ENCODE measurements around the gene IQCE.

The IQCE gene

DNA sequence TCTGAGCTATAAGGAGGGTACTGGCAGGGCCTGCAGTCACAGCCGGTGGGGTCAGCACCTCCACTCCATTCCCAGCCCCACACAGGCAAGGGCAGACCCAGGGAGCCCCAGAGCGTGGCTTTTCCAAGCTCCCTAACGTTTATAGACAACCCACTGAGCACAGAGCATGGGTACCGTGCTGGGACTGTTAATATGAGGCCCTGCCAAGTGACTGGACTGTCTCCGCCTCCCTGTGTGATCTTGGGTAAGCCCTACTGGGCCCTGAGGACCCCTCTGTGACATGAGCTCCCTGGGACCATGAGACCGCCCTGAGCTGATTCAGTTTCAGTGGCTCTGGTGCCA lies 85.4 kb downstream of the IQCE start:
- DNase-seq (ENCODE audit: low read depth in 1 of 2, low spot score in 1 of 2): no peak

DNA sequence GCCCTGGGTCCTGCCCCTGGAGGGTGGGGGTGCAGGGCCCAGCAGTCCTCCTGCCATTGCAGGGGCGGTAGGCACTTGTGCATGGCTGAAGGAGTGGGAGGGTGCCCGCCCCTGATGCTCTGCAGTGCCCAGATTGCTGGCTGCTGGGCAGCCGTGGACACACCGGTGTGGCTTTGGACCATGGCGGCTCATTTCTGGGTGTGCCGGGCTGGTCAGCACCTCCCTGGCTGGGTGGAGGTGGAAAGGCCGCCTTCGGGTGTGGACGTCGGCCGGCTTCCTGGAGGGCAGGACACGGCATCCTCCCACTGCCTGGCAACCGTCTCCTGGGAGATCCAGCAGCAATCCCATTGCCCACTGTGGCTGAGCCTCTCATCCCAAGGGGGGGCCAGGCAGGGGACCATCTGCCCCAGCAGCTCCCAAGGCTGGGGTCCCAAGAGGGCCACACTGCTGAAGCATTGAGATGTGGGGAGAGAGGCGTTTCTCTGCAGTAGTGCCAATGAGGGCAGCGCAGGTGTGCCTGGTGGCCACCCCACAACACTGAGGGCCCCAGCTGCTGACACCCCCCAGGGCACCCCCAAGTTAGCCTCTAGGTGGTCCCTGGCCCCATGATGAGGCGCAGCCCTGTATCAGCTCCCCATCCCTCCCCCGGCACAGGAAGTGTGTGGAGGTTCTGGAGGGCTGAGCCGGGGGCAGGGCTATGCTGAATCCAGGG lies 85.9 kb downstream of the IQCE start:
- DNase-seq (ENCODE audit: low read depth in 1 of 2, low spot score in 1 of 2): no peak

GRCh38 chr7:2645274-2645868 lies 86.6 kb downstream of the IQCE start:
- DNase-seq (ENCODE audit: low read depth in 1 of 2, low spot score in 1 of 2): no peak

GRCh38 chr7:2646336-2646679 lies 87.5 kb downstream of the IQCE start:
- no peak for DNase-seq (ENCODE audit: low read depth in 1 of 2, low spot score in 1 of 2)

GRCh38 chr7:2646680-2647571 lies 88.1 kb downstream of the IQCE start:
- DNase-seq (ENCODE audit: low read depth in 1 of 2, low spot score in 1 of 2): no peak

DNA sequence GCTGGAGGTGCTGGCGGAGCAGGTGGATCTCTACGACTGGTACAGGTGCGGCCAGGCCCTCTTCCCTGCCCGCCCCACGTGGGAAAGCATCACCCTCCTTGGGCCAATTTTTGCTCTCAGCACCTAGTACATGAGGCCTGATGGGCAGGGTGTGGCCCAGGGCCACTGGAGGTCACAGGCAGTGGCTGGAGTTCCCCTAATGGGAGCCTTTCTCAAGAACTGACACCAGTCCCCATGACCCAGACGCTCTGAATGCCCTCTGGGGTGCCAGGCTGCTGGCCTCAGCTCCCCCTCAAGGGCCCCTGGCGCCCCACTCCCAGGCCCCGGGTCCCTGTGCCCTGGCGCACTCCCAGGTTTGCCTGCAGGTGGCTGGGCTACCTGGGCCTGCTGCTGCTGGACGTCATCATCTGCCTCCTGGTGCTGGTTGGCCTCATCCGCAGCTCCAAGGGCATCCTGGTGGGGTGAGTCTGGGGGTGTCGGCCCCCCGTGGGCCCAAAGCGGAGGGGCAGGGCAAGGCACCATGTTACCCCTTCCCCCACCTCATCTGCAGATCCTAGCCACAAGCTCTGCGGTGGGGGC lies 88.9 kb downstream of the IQCE start:
- no peak for DNase-seq (ENCODE audit: low read depth in 1 of 2, low spot score in 1 of 2)

DNA sequence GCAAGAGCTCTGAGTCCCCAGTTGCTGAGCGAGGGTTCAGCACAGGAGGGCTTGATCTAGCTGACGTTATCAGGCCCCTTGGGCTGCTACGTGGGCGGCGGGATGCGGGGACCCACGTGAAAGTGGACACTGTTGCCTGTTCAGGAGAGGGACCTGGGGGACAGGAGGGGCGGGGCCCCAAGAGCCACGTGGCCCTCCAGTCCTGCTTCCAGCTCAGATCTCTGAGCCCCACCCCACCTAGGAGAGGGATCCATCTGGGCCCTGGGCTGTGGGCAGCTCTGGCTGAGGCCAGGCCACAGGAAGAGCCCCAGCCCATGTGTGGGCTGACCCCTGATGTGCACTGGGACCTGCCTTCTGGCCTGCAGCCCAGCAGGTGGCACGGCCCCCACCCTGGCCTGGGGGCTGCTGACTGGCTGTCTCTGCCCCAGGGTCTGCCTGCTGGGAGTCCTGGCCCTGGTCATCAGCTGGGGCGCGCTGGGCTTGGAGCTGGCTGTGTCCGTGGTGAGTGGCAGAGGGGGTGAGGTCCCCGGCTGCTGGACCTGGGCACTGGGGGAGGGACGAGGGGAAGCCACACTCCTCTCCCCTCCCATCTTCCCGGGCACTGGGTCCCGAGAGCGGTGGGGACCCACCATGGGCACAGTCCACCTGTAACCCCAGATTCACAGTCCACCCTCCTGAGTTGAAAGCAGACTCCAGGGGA lies 90.5 kb downstream of the IQCE start:
- no peak for DNase-seq (ENCODE audit: low read depth in 1 of 2, low spot score in 1 of 2)

- DNase-seq (ENCODE audit: low read depth in 1 of 2, low spot score in 1 of 2): no peak
Measured at GRCh38 chr7:2649991-2650390, 91.2 kb downstream of the IQCE start.

- DNase-seq (ENCODE audit: low read depth in 1 of 2, low spot score in 1 of 2): no peak
Measured at GRCh38 chr7:2650451-2650850, 91.7 kb downstream of the IQCE start.

DNA sequence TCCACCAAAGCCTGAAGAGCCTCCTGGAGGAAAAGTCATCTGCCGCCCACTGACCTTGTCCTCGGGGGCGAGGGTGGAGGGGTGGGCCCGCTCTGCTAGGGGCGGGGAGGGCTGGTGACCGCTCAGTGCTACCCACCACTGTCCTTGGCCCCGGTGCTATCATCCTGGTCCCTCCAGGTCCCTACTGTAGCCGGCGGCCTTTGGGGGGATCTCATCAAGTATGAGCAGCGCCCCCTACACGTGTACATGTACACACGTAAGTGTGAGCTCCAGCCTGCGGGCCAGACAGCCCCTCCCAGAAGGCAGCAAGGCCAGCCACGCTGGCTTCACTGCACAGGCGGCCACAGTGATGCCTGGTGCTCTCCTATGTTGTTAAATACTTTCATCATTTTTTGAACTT lies 92.6 kb downstream of the IQCE start:
- DNase-seq (ENCODE audit: low read depth in 1 of 2, low spot score in 1 of 2): no peak

GRCh38 chr7:2651847-2652735 lies 93.3 kb downstream of the IQCE start:
- no peak for DNase-seq (ENCODE audit: low read depth in 1 of 2, low spot score in 1 of 2)

DNA sequence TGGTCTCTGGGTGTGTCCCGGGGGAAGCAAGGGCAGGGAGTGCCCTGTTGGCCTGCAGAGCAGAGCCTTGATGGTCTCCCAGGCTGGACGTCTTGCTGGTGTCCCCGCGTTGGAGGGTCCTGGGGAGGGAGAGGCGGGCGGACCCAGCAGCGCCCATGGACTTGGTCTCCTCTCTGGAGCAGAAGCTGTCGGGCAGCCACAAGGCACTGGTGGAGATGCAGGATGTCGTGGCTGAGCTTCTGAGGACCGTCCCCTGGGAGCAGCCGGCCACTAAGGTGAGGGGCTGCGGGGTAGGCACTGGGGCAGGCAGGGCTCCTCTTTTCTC lies 93.9 kb downstream of the IQCE start:
- DNase-seq (ENCODE audit: low read depth in 1 of 2, low spot score in 1 of 2): no peak

DNA sequence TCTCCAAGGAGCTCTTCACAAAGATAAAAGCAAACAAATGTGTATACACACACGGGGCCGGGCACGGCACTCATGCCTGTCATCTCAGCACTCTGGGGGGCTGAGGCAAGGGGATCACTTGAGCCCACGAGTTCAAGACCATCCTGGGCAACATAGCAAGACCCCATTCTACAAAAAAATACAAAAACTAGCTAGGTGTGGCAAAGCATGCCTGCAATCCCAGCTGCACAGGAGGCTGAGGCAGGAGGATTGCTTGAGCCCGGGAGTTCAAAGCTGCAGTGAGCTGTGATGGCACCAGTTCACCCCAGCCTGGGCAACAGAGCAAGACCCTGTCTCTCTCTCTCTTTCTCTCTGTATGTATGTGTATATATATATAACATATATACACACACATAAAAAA lies 95.3 kb downstream of the IQCE start:
- DNase-seq (ENCODE audit: low read depth in 1 of 2, low spot score in 1 of 2): no peak

GRCh38 chr7:2655870-2656614 lies 97.3 kb downstream of the IQCE start:
- no peak for DNase-seq (ENCODE audit: low read depth in 1 of 2, low spot score in 1 of 2)

GRCh38 chr7:2657208-2657607 lies 98.4 kb downstream of the IQCE start:
- no peak for DNase-seq (ENCODE audit: low read depth in 1 of 2, low spot score in 1 of 2)

- no peak for DNase-seq (ENCODE audit: low read depth in 1 of 2, low spot score in 1 of 2)
Measured at GRCh38 chr7:2657920-2658671, 99.3 kb downstream of the IQCE start.

DNA sequence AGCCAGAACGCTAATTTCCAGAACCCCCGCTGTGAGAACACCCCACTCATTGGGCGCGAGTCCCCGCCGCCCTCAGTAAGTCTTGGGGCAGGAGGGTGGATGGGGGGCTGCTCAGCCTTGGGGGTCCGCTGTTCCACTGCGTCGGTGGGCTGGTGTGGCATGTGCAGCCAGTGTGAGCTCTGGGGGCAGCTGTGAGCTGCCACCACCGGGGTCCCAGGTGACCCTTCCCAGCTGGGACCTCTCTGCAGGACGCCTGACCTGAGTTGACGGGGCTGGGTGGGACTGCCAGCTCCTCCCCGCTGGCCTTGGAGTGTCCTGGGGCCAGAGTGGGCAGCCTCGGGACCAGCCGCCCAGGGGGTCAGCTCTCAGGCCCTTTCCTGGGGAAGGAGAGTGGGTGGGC lies 100.2 kb downstream of the IQCE start:
- no peak for DNase-seq (ENCODE audit: low read depth in 1 of 2, low spot score in 1 of 2)

GRCh38 chr7:2659556-2660358 lies 101.0 kb downstream of the IQCE start:
- DNase-seq (ENCODE audit: low read depth in 1 of 2, low spot score in 1 of 2): no peak

Data from activated CD4-positive, alpha-beta T cell treated with anti-CD3 and anti-CD28 coated beads, Interleukin-2, amount 50 U/mL, for 24 hours (primary cell).